Smooth muscle cell (in vitro differentiated cells): ENCODE results near the gene COBL. TPM values are rescaled to one million over a fixed set of nuclear protein-coding genes. Genes with fewer than 3 reads are reported as not detected.

Source experiments
- DNase-seq: peaks from one replicate; lab custom pipeline; 2025; ENCODE audit not compliant: unreplicated experiment; lab: John Stamatoyannopoulos, UW
- H2AFZ ChIP-seq: fragments of 200-600 bp; sonication (generic); 2 replicates; pipeline ENCODE4 v1.6.0; 2016; ENCODE audit warnings: antibody characterized with exemption, low read depth, mild to moderate bottlenecking
- H3F3A ChIP-seq: fragments of 200-600 bp; sonication (generic); 2 replicates; pipeline ENCODE4 v1.6.0; 2017; ENCODE audit warnings: antibody characterized with exemption, low read depth
- H3K27ac ChIP-seq: fragments of 200-600 bp; sonication (generic); 2 replicates; pipeline ENCODE4 v1.5.1; 2016; ENCODE audit warnings: low read depth, mild to moderate bottlenecking
- H3K27me3 ChIP-seq: fragments of 200-600 bp; sonication (generic); 2 replicates; pipeline ENCODE4 v1.6.1; 2016; ENCODE audit warnings: low read depth, mild to moderate bottlenecking
- H3K36me3 ChIP-seq: fragments of 200-600 bp; sonication (generic); 2 replicates; pipeline ENCODE4 v1.5.1; 2016; ENCODE audit warnings: low read depth
- H3K4me1 ChIP-seq: fragments of 200-600 bp; sonication (generic); 2 replicates; pipeline ENCODE4 v1.5.1; 2016; ENCODE audit warnings: low read depth
- H3K4me2 ChIP-seq: fragments of 200-600 bp; sonication (generic); 2 replicates; pipeline ENCODE4 v1.6.0; 2016; ENCODE audit warnings: mild to moderate bottlenecking
- H3K4me3 ChIP-seq: fragments of 200-600 bp; sonication (generic); 2 replicates; pipeline ENCODE4 v1.5.1; 2016; ENCODE audit warnings: mild to moderate bottlenecking
- H3K79me2 ChIP-seq: fragments of 200-600 bp; sonication (generic); 2 replicates; pipeline ENCODE4 v1.6.0; 2016; ENCODE audit warnings: low read depth, mild to moderate bottlenecking
- H3K9ac ChIP-seq: fragments of 200-600 bp; sonication (generic); 2 replicates; pipeline ENCODE4 v1.6.0; 2016; ENCODE audit warnings: low read depth
- H3K9me3 ChIP-seq: fragments of 200-600 bp; sonication (generic); replicated peaks from 2 replicates; pipeline ENCODE4 v1.5.1; 2016; ENCODE audit warnings: low read depth
- H4K20me1 ChIP-seq: fragments of 200-600 bp; sonication (generic); 2 replicates; pipeline ENCODE4 v1.6.0; 2016; ENCODE audit warnings: low read depth
- CTCF ChIP-seq: fragments of 200-600 bp; sonication (generic); IDR thresholded peaks from 2 replicates; pipeline ENCODE4 v1.5.1; 2017; ENCODE audit warnings: borderline replicate concordance, mild to moderate bottlenecking, antibody characterized with exemption; ENCODE audit not compliant: insufficient read depth, poor library complexity, severe bottlenecking
- WGBS: methylation state at CpG from one replicate; pipeline ENCODE4 v1.1.7; 2016; ENCODE audit warnings: low lambda C conversion rate; 5-methylcytosine and 5-hydroxymethylcytosine counted together
- polyA plus RNA-seq: library from polyadenylated mRNA; unstranded; fragments of >200 nt; fragmentation: Nextera tagmentation; extraction: Ambion mirVana; gene quantifications from 2 replicates; pipeline ENCODE4 v1.2.1, GENCODE V29; 2016
- total RNA-seq: library from RNA; depleted of rRNA; stranded (reverse); fragments of >200 nt; gene quantifications from 2 replicates; pipeline ENCODE4 v1.2.3, GENCODE V29; 2014

Gene COBL
- total and polyA plus RNA-seq, 2 experiments from 2014 or later = 0.47 to 2.8 TPM

GRCh38 chr7:51175992-51176388, 140.6 kb downstream of the COBL start:
- WGBS = 55% methylated on average over 3 of the region's 3 CpGs
- no peak for TF ChIP-seq CTCF
- DNase-seq = no peak
- no peaks in the 10 kb centered on the region for H3K27me3 ChIP-seq
- no peaks in the 10 kb centered on the region for H3K4me1 ChIP-seq
- H3K79me2 ChIP-seq = no peaks in the 10 kb centered on the region
- H3K4me2 ChIP-seq = no peak overlapping the region
- no peak overlapping the region for H3K4me3 ChIP-seq
- H3K9ac ChIP-seq = no peak overlapping the region
- no peak overlapping the region for H3K27ac ChIP-seq
- no peaks in the 10 kb centered on the region for H4K20me1 ChIP-seq
- H3K36me3 ChIP-seq = no peaks in the 10 kb centered on the region
- no peaks in the 10 kb centered on the region for H3K9me3 ChIP-seq
- no peaks in the 10 kb centered on the region for H3F3A ChIP-seq
- H2AFZ ChIP-seq = no peak overlapping the region

GRCh38 chr7:51175316-51175991, 141.2 kb downstream of the COBL start:
- 58% methylated on average over 6 of the region's 6 CpGs for WGBS

GRCh38 chr7:51165337-51165736, 151.3 kb downstream of the COBL start:
- Histone ChIP-seq H2AFZ (no peak overlapping the region), H3K79me2 (no peaks in the 10 kb centered on the region), H3K4me2 (no peak overlapping the region), H3K36me3 (no peaks in the 10 kb centered on the region), H3K9me3 (no peaks in the 10 kb centered on the region), H3K27me3 (no peaks in the 10 kb centered on the region), H3K4me3 (no peak overlapping the region), H4K20me1 (no peaks in the 10 kb centered on the region), H3F3A (peaks cover 6% of the 10 kb centered on the region), H3K27ac (no peak overlapping the region), H3K9ac (no peak overlapping the region), H3K4me1 (no peaks in the 10 kb centered on the region)
- DNase-seq = no peak
- TF ChIP-seq CTCF = no peak
- WGBS = 92% methylated on average over 1 of the region's 1 CpG

More at GRCh38 chr7:51175316-51175991, 141.2 kb downstream of the COBL start:
- H4K20me1 ChIP-seq = no peaks in the 10 kb centered on the region
- TF ChIP-seq CTCF = no peak
- no peak for DNase-seq
- no peaks in the 10 kb centered on the region for H3K27me3 ChIP-seq
- no peak overlapping the region for H3K27ac ChIP-seq
- H3K4me3 ChIP-seq = no peak overlapping the region
- H3K79me2 ChIP-seq = no peaks in the 10 kb centered on the region
- H3K9ac ChIP-seq = no peak overlapping the region
- H3K4me2 ChIP-seq = no peak overlapping the region
- H3F3A ChIP-seq = no peaks in the 10 kb centered on the region
- no peak overlapping the region for H2AFZ ChIP-seq
- no peaks in the 10 kb centered on the region for H3K36me3 ChIP-seq
- no peaks in the 10 kb centered on the region for H3K4me1 ChIP-seq
- H3K9me3 ChIP-seq = no peaks in the 10 kb centered on the region
